H1 (cell line): ENCODE measurements around the gene ALKBH1. TPM values are rescaled to one million over a fixed set of nuclear protein-coding genes. Genes with fewer than 3 reads are reported as not detected.

Experiments
- CTCF ChIA-PET: fragments of 300-600 bp; sonication (Branson Sonifier 250); formaldehyde crosslinking; loops from one replicate; lab custom pipeline; 2021; ENCODE audit not compliant: partially characterized antibody; lab: Charles Lee
- POLR2A ChIA-PET: fragments of 300-600 bp; sonication (Branson Sonifier 250); formaldehyde crosslinking; loops from one replicate; lab custom pipeline; 2021; ENCODE audit warnings: inconsistent platforms; ENCODE audit not compliant: partially characterized antibody; lab: Charles Lee
- DNase-seq, 2 experiments: peaks; one replicate each; pipeline versions ENCODE4 v3.0.0 to v3.0.0-alpha.2; 2010 to 2022; ENCODE audit warnings: low spot score in 2 of 2, low read depth in 1 of 2, mixed read lengths in 1 of 2
- FAIRE-seq: peaks from 2 replicates; lab custom pipeline; 2011; peaks lifted over from hg19 to GRCh38; lab: Jason Lieb, UNC
- H2AFZ ChIP-seq: 2 replicates; pipeline ENCODE4 v1.8.1; 2012; ENCODE audit warnings: low read length, inconsistent platforms
- H2AK5ac ChIP-seq: 2 replicates; pipeline ENCODE4 v1.6.1; 2013; ENCODE audit warnings: low read depth, low read length
- H2BK120ac ChIP-seq: replicated peaks from 2 replicates; pipeline ENCODE3; 2013; ENCODE audit warnings: low read depth, low read length, inconsistent platforms
- H2BK12ac ChIP-seq: 2 replicates; pipeline ENCODE4 v1.6.1; 2013; ENCODE audit warnings: low read depth, low read length
- H2BK15ac ChIP-seq: 2 replicates; pipeline ENCODE4 v1.6.1; 2013; ENCODE audit warnings: low read length
- H2BK20ac ChIP-seq: 2 replicates; pipeline ENCODE4 v1.6.1; 2013; ENCODE audit warnings: low read length
- H2BK5ac ChIP-seq: 2 replicates; pipeline ENCODE4 v1.6.1; 2013; ENCODE audit warnings: low read depth, low read length
- H3K14ac ChIP-seq: 2 replicates; pipeline ENCODE4 v1.6.1; 2013; ENCODE audit warnings: inconsistent platforms; ENCODE audit not compliant: insufficient read length
- H3K18ac ChIP-seq: 2 replicates; pipeline ENCODE4 v1.6.1; 2013; ENCODE audit warnings: low read length; ENCODE audit errors: extremely low read depth
- H3K23ac ChIP-seq: 2 replicates; pipeline ENCODE4 v1.6.1; 2013; ENCODE audit warnings: inconsistent platforms; ENCODE audit not compliant: insufficient read length
- H3K23me2 ChIP-seq: 2 replicates; pipeline ENCODE4 v1.6.1; 2013; ENCODE audit warnings: low read depth, low read length
- H3K27ac ChIP-seq: 2 replicates; pipeline ENCODE4 v1.6.1; 2011; ENCODE audit warnings: low read depth, low read length, inconsistent platforms
- H3K27me3 ChIP-seq, 4 experiments: replicated peaks in 1 of 4; 1 replicate in 1 of 4; 2 replicates in 3 of 4; pipeline versions ENCODE4 v1.6.1 to v1.8.1; 2011 to 2013; ENCODE audit warnings: low read length in 3 of 4, mild to moderate bottlenecking in 3 of 4, inconsistent platforms in 2 of 4, mixed read lengths in 2 of 4, moderate library complexity in 1 of 4; ENCODE audit not compliant: control insufficient read depth in 3 of 4, insufficient read depth in 3 of 4; ENCODE audit errors: extremely low read depth in 1 of 4
- H3K36me3 ChIP-seq, 4 experiments: 2 replicates each; pipeline versions ENCODE4 v1.6.1 to v1.8.1; 2011 to 2013; ENCODE audit warnings: mild to moderate bottlenecking in 4 of 4, low read length in 3 of 4, moderate library complexity in 2 of 4, control low read depth in 1 of 4, inconsistent platforms in 1 of 4; ENCODE audit not compliant: insufficient read depth in 4 of 4, control insufficient read depth in 2 of 4
- H3K4ac ChIP-seq: replicated peaks from 2 replicates; pipeline ENCODE3; 2013; ENCODE audit warnings: low read length, low read depth, mixed read lengths, inconsistent platforms; ENCODE audit not compliant: insufficient read length
- H3K4me1 ChIP-seq, 4 experiments: replicated peaks in 1 of 4; 1 replicate in 1 of 4; 2 replicates in 3 of 4; pipeline versions ENCODE4 v1.6.1 to v1.8.1; 2011 to 2013; ENCODE audit warnings: low read length in 3 of 4, inconsistent platforms in 2 of 4, mixed read lengths in 1 of 4; ENCODE audit not compliant: insufficient read depth in 4 of 4, control insufficient read depth in 3 of 4
- H3K4me2 ChIP-seq, 2 experiments: 2 replicates each; pipeline versions ENCODE4 v1.6.1 to v1.8.1; 2011 to 2013; ENCODE audit warnings: low read depth in 2 of 2, low read length in 2 of 2, control low read depth in 1 of 2, inconsistent platforms in 1 of 2, mild to moderate bottlenecking in 1 of 2; ENCODE audit not compliant: insufficient read depth in 1 of 2
- H3K4me3 ChIP-seq, 4 experiments: fragments of 200-600, 300-600 bp in 1 of 4; sonication (generic), shearing (Covaris generic), sonication (Bioruptor Twin) in 1 of 4; 2 replicates each; pipeline versions ENCODE4 v1.5.1 to v1.8.1; 2011 to 2016; ENCODE audit warnings: low read length in 4 of 4, low read depth in 3 of 4, control low read depth in 2 of 4, inconsistent platforms in 2 of 4, mild to moderate bottlenecking in 2 of 4, mixed read lengths in 1 of 4, moderate library complexity in 1 of 4; ENCODE audit not compliant: insufficient read depth in 2 of 4; ENCODE audit errors: extremely low read depth in 1 of 4
- H3K56ac ChIP-seq: replicated peaks from 2 replicates; pipeline ENCODE3; 2013; ENCODE audit warnings: low read depth, mild to moderate bottlenecking, mixed read lengths, low read length, inconsistent platforms; ENCODE audit not compliant: insufficient read length
- H3K79me1 ChIP-seq: 2 replicates; pipeline ENCODE4 v1.6.1; 2013; ENCODE audit warnings: low read depth, low read length, control low read depth
- H3K79me2 ChIP-seq, 2 experiments: 2 replicates each; pipeline versions ENCODE4 v1.6.1 to v1.8.1; 2012 to 2013; ENCODE audit warnings: low read length in 2 of 2, mild to moderate bottlenecking in 2 of 2, inconsistent platforms in 1 of 2; ENCODE audit not compliant: insufficient read depth in 2 of 2, control insufficient read depth in 1 of 2
- H3K9ac ChIP-seq, 4 experiments: replicated peaks in 1 of 4; 1 replicate in 1 of 4; 2 replicates in 3 of 4; pipeline versions ENCODE4 v1.6.1 to v1.8.1; 2011 to 2013; ENCODE audit warnings: low read depth in 3 of 4, low read length in 3 of 4, control low read depth in 2 of 4, mild to moderate bottlenecking in 2 of 4, moderate library complexity in 2 of 4, inconsistent platforms in 1 of 4; ENCODE audit errors: extremely low read depth in 1 of 4
- H3K9me3 ChIP-seq, 2 experiments: 2 replicates each; pipeline versions ENCODE4 v1.6.1 to v1.8.1; 2012 to 2013; ENCODE audit warnings: mild to moderate bottlenecking in 2 of 2, moderate library complexity in 2 of 2, control low read depth in 1 of 2, inconsistent platforms in 1 of 2, low read depth in 1 of 2, low read length in 1 of 2, mixed read lengths in 1 of 2; ENCODE audit not compliant: insufficient read depth in 2 of 2
- H4K20me1 ChIP-seq, 2 experiments: replicated peaks in 1 of 2; 2 replicates each; pipeline versions ENCODE3 to v1.8.1; 2011 to 2013; ENCODE audit warnings: inconsistent platforms in 2 of 2, low read length in 2 of 2, mild to moderate bottlenecking in 1 of 2; ENCODE audit not compliant: insufficient read depth in 2 of 2, control insufficient read depth in 1 of 2
- H4K5ac ChIP-seq: 2 replicates; pipeline ENCODE4 v1.6.1; 2013; ENCODE audit warnings: low read length, low read depth, mixed read lengths, inconsistent platforms; ENCODE audit not compliant: insufficient read length
- H4K8ac ChIP-seq: 2 replicates; pipeline ENCODE4 v1.8.0; 2013; ENCODE audit warnings: mild to moderate bottlenecking, moderate library complexity, low read length, inconsistent platforms; ENCODE audit not compliant: insufficient read depth; ENCODE audit errors: extremely low read depth
- H4K91ac ChIP-seq: replicated peaks from 2 replicates; pipeline ENCODE3; 2013; ENCODE audit warnings: low read length, mixed read lengths, inconsistent platforms; ENCODE audit not compliant: insufficient read length
- MAFK ChIP-seq: IDR thresholded peaks from 2 replicates; pipeline ENCODE4 v1.6.1; 2012; ENCODE audit warnings: low read depth, mild to moderate bottlenecking, improper control_type of control experiment, low read length
- SP2 ChIP-seq: IDR thresholded peaks from 2 replicates; pipeline ENCODE4 v1.6.1; 2012; ENCODE audit warnings: mild to moderate bottlenecking, low read length, inconsistent platforms
- WGBS, 2 experiments: shearing (Covaris generic) in 1 of 2; methylation state at CpG; one replicate each; pipeline versions ENCODE4 v1.1.6 to v1.1.7; 2013 to 2015; ENCODE audit warnings: low lambda C conversion rate in 2 of 2, mixed read lengths in 2 of 2, inconsistent platforms in 1 of 2, low coverage in 1 of 2, missing lambda C conversion rate in 1 of 2; ENCODE audit not compliant: insufficient replicate concordance in 2 of 2, insufficient coverage in 1 of 2, insufficient read length in 1 of 2; ENCODE audit errors: extremely low coverage in 1 of 2, missing lambda C conversion rate in 1 of 2; 5-methylcytosine and 5-hydroxymethylcytosine counted together
- polyA plus RNA-seq, 7 experiments: library from polyadenylated mRNA; depleted of rRNA in 3 of 7; stranded (reverse) in 5 of 7; unstranded in 2 of 7; fragments of >200 nt in 5 of 7; fragments of 200-250 nt in 2 of 7; gene quantifications; 1 replicate in 5 of 7; 2 replicates in 1 of 7; 4 replicates in 1 of 7; pipeline versions ENCODE4 v1.2.1 to v1.2.3, GENCODE V29; 2011 to 2013; ENCODE audit warnings: missing spikeins in 2 of 7, mixed read lengths in 2 of 7
- total RNA-seq: library from RNA; stranded (reverse); fragmentation: NEBNext Ultra II Directional; extraction: Animal tissue kit (Norgen Biotek cat#: 25700); gene quantifications from 2 replicates; pipeline ENCODE4 v1.2.1, GENCODE V29; 2021

Gene ALKBH1
- total and polyA plus RNA-seq, 2 of the 8 experiments (the other 6 are each of a cell fraction or from before 2014, with no cell fraction given), result 14.3 to 20.0 TPM

GRCh38 chr14:77630111-77630510, 77.7 kb downstream of the ALKBH1 start:
- Histone ChIP-seq H3K79me1 (no peaks in the 10 kb centered on the region), H3K9me3 (peaks cover 22 to 23% of the 10 kb centered on the region in 2 experiments), H2BK20ac (no peak overlapping the region), H2BK12ac (no peak overlapping the region), H3K79me2 (no peaks in the 10 kb centered on the region), H3K27ac (no peak overlapping the region), H2BK15ac (no peak overlapping the region), H3K4me3 (no peak overlapping the region), H4K8ac (no peak overlapping the region), H3K4me1 (no peaks in the 10 kb centered on the region), H4K5ac (no peak overlapping the region), H3K9ac (no peak overlapping the region), H3K4me2 (no peak overlapping the region), H3K36me3 (no peaks in the 10 kb centered on the region; a peak in 1 of 8 replicates), H2AFZ (no peak overlapping the region), H3K27me3 (no peaks in the 10 kb centered on the region), H2AK5ac (no peak overlapping the region), H3K23ac (no peak overlapping the region), H3K56ac (no peak overlapping the region), H3K23me2 (no peaks in the 10 kb centered on the region), H3K14ac (no peak overlapping the region), H2BK5ac (no peak overlapping the region), H4K91ac (no peak overlapping the region), H3K18ac (no peak overlapping the region), H4K20me1 (no peaks in the 10 kb centered on the region), H2BK120ac (no peak overlapping the region), H3K4ac (no peak overlapping the region)
- CTCF ChIA-PET, result interaction anchor here (2.2 kb wide), 1 partner anchor 25 kb away, joined by 7 read pairs; no protein-coding TSS in a partner anchor
- DNase-seq (no peak), FAIRE-seq (no peak)
- 90% methylated on average over 2 of the region's 2 CpGs; no CpG with 5 or more reads in 1 of the 2 experiments for whole genome bisulfite sequencing, 2 experiments
- POLR2A ChIA-PET, result interaction anchor here (0.6 kb wide), 1 partner anchor 293 kb away, joined by 5 read pairs; no protein-coding TSS in a partner anchor
- TF ChIP-seq MAFK (no peak), SP2 (no peak)
